Sigmoid colon (tissue), 4 donors: ENCODE results near the gene CDIP1.

Experiments
- CTCF ChIP-seq, 4 experiments: fragments of 450-650 bp in 3 of 4; fragments of 200-600 bp in 1 of 4; IDR thresholded peaks; one replicate each; pipeline ENCODE4 v1.5.1; 2016 to 2019; ENCODE audit warnings: antibody characterized with exemption in 4 of 4, mild to moderate bottlenecking in 3 of 4, moderate library complexity in 2 of 4
- EP300 ChIP-seq, 4 donors: sonication (generic); formaldehyde crosslinking; IDR thresholded peaks; one replicate each; pipeline ENCODE4 v1.6.1; 2017; ENCODE audit warnings: antibody characterized with exemption in 4 of 4

- TF ChIP-seq EP300 (IDR thresholded peaks at IDR 0.05) (no peak), CTCF (IDR thresholded peaks at IDR 0.05) (no peak)
Observed at GRCh38 chr16:4539716-4540284, 1.2 kb upstream of the CDIP1 start.
